GM18508 (cell line): ENCODE results near the gene WEE1.
"Not testable (repeated sequence)": the region's sequence is repeated elsewhere in the genome, so short reads cannot be mapped to it uniquely, and the experiment has no call there.

Experiments
- ATAC-seq: cut with Tn5 transposase; IDR thresholded peaks from one replicate; pipeline ENCODE4 v1.9.1; 2021; ENCODE audit warnings: moderate number of reproducible peaks; ENCODE audit not compliant: insufficient read depth, unreplicated experiment

Gene WEE1

GRCh38 chr11:9616858-9617257 is 43.4 kb downstream of the WEE1 start:
- ATAC-seq = no peak

GRCh38 chr11:9617940-9618339 is 44.5 kb downstream of the WEE1 start:
- ATAC-seq = no peak

GRCh38 chr11:9619004-9619403 is 45.5 kb downstream of the WEE1 start:
- ATAC-seq = no peak

GRCh38 chr11:9619971-9620370 is 46.5 kb downstream of the WEE1 start:
- no peak for ATAC-seq

- ATAC-seq = not testable (repeated sequence)
Measured at GRCh38 chr11:9622353-9622752, 48.9 kb downstream of the WEE1 start.

- not testable (repeated sequence) for ATAC-seq
Measured at GRCh38 chr11:9623053-9623452, 49.6 kb downstream of the WEE1 start.

GRCh38 chr11:9624448-9624847 is 51.0 kb downstream of the WEE1 start:
- no peak for ATAC-seq

- no peak for ATAC-seq
Measured at GRCh38 chr11:9625162-9625561, 51.7 kb downstream of the WEE1 start.

- ATAC-seq = no peak
Measured at GRCh38 chr11:9625728-9626127, 52.3 kb downstream of the WEE1 start.

- ATAC-seq = no peak
Measured at GRCh38 chr11:9626496-9627394, 53.3 kb downstream of the WEE1 start.

GRCh38 chr11:9629064-9629463 is 55.6 kb downstream of the WEE1 start:
- no peak for ATAC-seq

GRCh38 chr11:9633679-9634078 is 60.2 kb downstream of the WEE1 start:
- ATAC-seq = no peak

GRCh38 chr11:9636691-9637090 is 63.2 kb downstream of the WEE1 start:
- ATAC-seq = no peak

GRCh38 chr11:9639099-9639498 is 65.6 kb downstream of the WEE1 start:
- no peak for ATAC-seq
